ENCODE data around the gene FAM228B.
"Not testable (repeated sequence)": the region's sequence is repeated elsewhere in the genome, so short reads cannot be mapped to it uniquely, and the experiment has no call there.

FAM228B gene
- 5.3 to 8.1 reads per million in 2 donors for total RNA-seq

DNA sequence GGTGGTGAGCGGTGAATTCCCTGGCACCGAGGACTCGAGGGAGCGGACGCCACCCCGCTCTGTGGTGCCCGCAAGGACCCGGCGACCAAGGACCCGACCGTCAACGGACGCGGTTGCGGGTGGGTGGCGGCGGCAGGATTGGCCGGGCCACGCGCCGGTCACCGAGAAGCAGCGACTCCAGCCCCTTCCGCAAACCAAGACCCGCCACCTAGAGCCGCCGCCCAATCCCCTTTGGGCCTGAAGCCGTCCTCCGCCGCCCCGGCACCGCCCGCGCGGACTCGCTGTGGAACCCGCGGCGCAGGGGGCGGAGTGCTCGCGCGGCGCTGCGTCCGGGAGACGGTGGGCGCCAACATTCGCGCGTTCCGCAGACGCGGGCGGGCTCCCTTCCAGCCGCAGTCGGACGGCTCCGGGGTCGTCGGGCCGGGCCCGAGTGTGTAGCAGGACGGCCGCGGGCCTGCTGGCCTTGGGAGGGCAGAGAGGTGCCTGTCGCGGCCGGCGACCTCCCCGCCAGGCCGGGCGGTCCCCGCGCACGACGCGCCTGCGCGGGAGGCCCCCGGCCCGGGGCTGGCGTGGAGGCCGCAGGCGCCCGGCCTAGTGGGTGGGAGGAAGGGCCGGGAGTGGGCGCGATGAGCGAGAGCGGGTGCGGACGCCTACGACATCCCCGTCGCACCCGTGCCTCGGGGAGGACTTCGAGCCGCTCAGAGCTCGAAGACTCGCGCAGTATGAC, at the start of gene FAM228B, which contains the start of gene PFN4:
Gene FAM228B, plus strand, starts transcription at position 275 of the 727 bp plus-strand sequence. CDS start 893 bp downstream, outside the sequence.
Gene PFN4, minus strand, starts transcription at position 140 of the 727 bp plus-strand sequence. CDS start 799 bp downstream, outside the sequence.
- DNase-seq, result peak; percentile 15 to 81 (median 24)

DNA sequence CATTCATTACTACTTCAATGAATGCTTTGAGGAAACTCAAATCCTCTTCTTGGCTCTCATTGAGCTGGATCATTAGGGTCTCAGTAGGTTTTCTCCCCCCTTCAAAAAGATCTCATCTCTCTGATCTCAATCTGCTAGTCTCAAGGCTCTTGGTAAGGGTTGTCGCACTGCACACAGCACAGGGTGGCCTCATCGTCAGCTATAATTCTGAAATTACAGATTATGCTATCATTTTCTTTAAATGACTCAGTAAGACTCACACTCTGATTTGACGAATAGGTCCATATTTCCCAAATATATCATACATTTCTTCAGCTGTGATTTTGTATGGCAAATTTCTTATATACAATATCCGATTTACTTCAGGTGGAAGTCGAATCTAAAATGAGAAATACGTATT, 49.5 kb upstream of the FAM228B start:
- no peak for DNase-seq

DNA sequence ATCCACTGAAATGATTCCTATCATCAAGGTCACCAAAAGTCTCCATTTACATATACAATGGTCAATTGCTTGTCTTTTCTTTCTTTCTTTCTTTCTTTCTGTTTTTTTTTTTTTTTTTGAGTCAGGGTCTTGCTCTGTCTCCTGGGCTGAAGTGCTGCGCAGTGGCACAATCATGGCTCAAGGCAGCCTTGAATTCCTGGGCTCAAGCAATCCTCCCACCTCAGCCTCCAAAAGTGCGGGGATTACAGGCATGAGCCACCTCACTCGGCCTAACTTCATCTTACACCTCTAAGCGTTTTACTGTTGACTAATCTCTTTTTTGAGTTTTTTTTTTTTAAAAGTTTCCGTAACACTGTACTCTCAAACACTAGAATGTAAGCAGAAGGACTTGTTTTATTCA, 48.0 kb upstream of the FAM228B start:
- no peak for DNase-seq

DNA sequence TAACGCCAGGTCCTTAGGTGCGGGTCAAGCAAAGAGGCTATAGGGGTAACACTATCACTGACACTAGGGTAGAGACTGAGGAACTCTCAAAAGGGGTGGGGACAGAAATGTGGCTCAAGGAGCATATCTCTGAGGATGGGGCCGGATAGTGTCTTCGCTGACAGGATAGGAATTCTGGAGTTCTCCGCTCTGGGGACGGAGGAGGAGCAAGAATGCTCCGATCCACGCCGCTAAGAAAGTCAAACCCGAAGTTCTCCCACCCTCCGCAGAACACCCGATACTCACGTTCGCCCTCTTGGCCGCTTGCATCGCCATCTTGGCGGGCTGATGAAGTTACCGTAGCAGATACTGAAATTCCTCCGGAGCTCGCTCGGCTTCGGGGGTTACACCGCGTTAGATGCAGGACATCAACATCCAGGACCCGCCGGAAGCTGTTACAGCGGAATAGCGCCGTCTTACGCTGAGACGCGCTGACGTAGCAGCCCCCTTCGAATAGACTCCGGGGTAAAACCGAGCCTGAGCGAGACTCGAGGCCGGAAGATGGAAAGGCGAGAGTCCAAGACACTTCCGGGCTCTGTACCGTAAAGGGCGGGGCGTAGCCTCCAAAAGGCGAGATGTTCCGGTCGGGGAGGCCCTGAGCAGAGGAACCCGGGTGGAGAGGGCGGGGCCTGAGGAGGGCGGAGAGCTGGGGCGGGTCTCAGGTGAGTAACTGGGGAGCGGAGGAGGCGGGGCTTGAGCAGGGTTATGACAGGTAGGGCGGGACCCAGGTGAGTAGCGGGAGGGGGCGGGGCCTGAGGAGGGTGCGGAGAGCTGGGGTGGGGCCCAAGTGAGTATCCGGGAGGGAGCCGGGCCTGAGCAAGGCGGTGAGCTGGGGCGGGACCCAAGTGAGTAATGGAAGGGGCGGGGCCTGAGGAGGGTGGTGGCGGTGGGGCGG, 47.1 kb upstream of the FAM228B start, which contains the start of gene SF3B6:
Gene SF3B6, minus strand, starts transcription at position 412 of the 934 bp plus-strand sequence. Its CDS starts 97 bp downstream, at position 315.
- DNase-seq, result peak; percentile 99 to 100 (median 99)

DNA sequence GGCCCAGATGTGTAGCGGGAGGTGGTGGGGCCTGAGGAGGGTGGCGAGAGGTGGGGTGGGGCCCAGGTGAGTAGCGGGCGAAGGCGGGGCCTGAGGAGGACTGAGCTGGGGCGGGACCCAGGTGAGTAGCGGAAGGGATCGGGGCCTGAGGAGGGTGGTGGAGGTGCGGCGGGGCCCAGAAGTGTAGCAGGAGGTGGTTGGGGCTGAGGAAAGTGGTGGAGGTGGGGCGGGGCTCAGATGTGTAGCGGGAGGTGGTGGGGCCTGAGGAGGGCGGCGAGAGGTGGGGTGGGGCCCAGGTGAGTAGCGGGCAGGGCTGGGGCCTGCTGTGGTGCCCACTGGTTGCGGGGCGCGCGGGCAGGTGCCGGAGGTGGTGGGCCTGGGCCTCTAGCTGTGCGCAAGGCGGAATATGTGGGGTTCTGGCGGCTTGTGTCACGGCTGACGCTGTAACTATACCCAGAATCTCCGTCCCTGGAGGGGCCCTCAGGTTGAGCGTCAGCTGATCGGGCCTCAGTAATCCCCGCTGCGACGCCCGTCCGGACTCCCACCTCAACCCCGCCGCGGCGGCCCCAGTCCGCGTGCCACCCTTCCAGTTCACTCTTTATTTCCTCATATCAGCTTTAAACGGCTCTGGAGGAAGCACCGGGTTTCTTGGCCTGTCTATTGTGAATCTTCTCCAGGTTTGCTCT, 46.3 kb upstream of the FAM228B start:
- DNase-seq, result no peak

DNA sequence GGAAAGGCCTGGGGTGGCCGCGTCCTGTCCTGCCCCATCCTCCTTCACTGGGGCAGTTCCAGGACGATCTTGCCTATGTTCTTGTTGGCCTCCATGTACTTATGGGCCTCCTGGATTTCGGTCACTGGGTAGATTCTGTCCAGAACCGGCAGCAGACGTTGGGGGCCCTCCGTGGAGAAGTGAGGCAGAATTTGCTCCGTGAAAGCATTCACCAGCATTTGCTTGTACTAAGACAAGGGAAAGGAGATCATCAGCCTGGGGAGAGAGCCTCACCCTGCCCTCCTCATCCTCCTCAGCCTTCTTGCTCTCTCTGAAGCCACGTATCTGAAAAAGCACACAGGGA, 45.8 kb upstream of the FAM228B start:
- DNase-seq, result no peak

DNA sequence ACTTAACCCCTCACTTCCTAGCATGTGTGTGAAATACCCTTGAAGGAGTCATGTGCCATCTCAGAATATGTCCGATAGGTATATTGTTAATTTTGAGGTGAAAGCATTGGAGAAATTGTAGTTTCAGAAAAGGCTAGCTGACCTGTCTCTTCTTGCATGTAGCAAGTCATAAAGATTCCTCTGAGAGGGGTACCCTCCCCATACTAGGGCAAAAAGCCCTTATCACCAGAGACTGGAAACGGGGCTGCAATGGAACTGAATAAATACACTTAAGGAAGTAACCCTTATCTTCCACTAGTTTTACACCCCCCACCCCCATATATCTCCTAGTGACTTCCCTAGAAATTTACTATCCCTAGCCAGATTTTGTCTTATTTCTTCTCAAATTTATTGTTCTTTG, 45.4 kb upstream of the FAM228B start:
- no peak for DNase-seq

DNA sequence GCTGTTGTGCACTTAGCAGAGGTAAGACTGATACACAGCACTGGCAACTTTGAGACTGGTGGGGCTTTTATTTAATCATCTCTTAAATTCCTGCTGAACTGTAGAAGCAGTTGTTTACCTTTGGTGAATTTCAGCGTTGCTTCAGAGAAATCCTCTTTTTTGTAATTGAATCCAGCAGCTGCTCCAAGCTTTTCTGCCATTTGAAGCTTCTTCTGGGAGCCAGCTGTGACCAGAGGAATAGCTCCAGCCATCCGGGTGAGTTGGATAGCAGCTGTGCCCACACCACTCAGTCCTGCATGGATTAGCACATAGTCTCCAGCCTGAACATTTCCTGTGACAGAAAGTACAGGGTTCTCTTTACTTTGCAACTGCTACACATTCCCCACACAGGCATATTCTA, 42.6 kb upstream of the FAM228B start:
- DNase-seq, result no peak

DNA sequence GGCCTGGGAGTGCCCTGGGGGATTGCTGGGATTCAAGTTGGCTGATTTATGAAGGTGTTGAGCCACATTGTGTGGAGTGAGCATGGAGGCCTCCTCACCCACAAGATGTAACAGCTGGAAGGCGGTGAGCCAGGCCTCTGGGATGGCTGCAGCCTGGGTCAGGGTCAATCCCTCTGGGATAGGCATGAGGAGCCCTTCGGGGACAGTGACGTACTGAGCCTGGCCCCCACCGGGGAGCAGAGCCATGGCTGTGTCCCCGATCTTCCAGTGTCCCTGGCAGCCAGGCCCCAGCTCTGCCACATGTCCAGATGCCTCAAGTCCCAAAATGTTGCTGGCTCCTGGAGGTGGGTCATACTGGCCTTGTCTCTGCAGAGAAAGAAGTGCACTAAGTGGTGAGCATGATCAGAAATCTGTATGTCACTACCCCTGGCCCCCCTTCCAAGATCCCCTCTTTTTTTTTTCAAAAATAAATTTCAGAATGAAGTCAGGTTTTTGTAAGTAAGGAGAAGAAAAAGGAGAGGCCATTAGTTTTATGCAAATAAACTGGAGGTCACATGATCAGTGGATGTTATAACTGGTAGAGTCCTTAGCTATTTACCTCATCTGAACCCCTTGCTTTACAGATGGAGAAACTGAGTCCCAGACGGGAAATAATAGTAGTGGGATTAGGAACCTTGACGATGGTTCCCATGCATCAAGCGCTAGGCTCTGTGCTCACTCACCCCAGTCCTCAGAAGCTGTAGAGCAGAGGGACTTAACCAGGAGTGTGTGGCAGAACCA, 40.3 kb upstream of the FAM228B start:
- no peak for DNase-seq

DNA sequence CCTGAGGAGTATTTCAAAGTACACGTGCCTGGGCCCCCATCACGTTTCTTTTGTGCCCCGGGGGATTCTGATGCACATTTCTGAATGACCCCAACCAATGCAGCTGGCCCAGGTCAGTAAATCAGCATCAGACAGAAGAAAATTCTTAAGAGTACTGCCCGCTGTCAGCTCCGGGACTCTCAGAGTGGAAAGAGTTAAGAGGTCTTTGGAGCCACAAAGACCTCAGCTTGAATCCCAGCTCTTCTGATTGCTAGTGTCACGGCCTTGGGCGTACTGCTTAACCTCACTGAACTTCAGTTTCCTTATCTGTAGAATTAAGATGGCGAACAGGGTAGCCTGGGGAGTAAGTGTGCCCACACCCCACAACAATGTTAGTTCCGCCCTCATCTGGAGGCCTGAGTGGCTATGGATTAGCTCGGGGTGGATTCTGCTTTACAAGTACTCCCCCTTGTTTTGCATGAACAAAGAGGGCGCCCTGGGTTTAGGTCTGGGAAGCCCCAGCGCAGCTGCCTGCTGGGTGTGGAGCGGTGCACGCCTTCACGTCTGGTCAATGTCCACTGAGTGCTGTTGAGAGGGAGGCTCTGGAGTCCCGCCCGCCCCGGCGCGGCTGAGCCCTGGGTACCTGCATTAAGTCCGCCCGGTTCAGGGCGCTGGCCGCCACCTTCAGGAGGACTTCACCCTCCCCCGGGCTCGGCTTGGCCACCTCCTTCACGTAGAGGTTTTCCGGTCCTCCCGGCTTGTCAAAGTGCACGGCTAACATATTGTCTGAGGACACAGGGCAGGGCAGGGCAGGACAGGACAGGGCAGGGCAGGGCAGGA, 39.5 kb upstream of the FAM228B start:
- DNase-seq, result peak in 1 of 5 experiments; percentile 87

DNA sequence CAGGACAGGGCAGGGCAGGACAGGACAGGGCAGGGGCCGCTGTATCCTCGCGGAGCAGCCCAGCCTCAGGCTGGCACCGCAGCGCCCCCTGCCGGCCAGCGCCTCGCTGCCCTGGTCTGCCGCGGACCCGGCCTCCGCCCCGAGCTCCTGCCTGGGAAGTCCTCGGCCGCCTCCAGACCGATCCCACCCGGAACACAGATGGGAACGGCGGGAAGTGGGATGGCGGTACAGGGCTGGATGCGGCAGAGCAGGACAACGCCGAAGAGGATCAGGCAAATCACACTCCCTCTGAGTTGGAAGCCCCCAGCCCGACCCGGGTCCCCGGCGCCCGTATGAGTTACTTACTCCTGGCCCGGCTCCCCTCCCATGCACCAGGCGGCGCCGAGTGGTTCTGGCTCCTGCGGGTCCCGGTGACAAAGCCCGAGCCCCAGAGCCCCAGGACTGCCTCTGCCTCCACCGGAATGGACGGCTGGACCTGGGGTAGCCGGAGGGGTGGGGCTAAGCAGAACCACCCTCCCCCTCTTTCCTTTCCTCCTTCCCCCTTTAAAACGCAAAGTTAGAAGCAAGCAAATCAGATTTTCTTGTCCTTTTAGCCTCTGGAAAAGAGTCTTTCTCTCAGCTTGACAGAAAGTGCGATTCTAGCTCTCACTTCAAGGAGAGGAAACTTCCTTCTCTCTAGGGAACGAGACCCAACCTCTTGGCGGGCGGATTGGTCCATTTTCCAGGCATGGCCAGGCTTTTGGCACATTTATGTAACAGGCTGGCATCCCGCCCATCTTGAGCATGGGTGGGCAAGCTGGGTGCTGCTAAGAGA, 38.7 kb upstream of the FAM228B start, which contains the start of gene TP53I3:
Gene TP53I3, minus strand, starts transcription at position 449 of the 814 bp plus-strand sequence. CDS start 508 bp downstream, outside the sequence.
- peak; percentile 68 to 82 (median 73) for DNase-seq

DNA sequence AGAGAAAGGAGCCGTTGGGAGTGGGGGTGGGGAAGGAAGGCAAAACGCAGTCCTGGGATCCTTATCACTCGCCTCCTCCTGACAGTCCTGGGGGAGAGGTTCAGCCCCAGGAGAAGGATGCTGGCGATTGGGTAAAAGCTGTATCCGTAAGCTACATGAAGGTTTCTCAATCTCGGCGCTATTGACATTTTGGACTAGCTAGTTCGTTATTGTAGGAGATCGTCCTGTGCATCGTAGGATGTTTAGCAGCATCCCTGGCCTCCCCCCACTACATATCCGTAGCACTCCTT, 38.1 kb upstream of the FAM228B start:
- DNase-seq, result no peak

DNA sequence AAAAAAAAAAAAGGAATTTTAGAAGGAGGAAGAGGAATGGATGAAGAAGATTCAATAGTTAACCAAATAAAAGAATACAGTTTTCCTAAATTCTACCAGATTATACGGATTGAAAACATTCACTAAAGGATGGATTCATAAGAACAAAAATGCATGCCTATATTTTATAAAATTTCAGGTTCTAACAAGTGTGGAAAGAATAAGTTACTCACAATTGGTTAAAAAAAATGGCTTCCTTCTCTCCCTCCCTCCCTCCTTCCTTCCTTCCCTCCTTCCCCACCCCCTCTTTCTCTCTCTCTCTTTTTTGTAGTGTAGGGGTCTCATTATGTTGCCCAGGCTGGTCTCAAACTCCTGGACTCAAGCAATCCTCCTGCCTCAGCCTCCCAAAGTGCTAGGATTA, 37.0 kb upstream of the FAM228B start:
- no peak for DNase-seq

DNA sequence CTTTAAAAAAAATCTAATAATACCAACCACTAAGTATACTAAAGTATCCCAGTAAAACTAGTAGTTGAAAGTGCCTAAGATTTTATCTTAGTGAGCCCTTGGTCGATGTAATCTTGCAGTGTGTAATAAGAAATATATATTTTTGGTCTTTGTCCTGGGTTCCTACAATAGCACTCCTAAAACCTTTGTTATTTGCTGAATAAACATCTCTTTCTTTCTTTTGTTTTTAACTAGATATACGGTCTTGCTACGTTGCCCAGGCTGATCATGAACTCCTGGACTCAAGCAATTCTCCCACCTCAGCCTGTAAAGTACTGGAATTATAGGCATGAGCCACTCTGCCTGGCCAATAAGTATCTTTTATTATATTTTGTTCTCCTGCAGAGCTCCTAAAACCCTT, 36.2 kb upstream of the FAM228B start:
- DNase-seq, result no peak

DNA sequence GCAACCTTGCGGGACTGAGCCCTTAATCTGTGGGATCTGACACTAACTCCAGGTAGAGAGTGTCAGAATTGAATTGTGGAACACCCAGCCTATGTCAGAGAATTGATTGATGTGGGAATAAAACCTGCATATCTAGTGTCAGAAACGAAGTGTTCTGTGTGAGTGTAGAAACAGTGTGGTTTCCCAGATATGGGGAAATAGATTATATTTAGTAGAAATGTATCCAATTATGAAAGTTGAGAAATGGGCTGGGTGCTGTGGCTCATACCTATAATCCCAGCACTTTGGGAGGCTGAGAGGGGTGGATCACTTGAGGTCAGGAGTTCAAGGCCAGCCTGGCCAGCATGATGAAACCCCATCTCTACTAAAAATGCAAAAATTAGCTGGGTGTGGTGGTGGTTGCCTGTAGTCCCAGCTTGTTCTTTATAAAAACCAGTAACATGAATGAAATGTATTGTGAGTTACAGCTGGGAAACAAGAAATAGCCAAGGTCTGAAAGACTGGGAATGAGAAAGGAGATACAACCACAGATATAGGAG, 34.4 kb upstream of the FAM228B start:
- DNase-seq, result no peak

DNA sequence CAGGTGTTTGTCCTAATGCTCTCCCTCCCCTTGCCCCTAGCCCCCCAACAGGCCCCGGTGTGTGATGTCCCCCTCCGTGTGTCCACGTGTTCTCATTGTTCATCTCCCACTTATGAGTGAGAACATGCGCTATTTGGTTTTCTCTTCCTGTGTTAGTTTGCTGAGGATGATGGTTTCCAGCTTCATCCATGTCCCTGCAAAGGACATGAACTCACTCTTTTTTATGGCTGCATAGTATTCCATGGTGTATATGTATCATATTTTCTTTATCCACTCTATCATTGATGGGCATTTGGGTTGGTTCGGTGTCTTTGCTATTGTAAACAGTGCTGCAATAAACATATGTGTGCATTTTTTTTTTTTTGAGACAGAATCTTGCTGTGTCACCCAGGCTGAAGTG, 30.0 kb upstream of the FAM228B start:
- not testable (repeated sequence) for DNase-seq

DNA sequence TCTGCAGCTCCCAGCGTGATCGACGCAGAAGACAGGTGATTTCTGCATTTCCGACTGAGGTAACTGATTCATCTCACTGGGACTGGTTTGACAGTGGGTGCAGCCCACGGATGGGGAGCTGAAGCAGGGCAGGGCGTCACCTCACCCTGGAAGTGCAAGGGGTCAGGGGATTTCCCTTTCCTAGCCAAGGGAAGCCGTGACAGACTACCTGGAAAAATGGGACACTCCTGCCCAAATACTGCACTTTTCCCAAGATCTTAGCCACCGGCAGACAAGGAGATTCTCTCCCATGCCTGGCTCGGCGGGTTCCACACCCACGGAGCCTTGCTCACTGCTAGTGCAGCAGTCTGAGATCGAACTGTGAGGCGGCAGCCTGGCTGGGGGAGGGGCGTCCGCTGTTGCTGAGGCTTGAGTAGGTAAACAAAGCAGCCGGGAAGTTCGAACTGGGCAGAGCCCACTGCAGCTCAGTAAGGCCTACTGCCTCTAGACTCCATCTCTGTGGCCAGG, 28.0 kb upstream of the FAM228B start:
- not testable (repeated sequence) for DNase-seq

DNA sequence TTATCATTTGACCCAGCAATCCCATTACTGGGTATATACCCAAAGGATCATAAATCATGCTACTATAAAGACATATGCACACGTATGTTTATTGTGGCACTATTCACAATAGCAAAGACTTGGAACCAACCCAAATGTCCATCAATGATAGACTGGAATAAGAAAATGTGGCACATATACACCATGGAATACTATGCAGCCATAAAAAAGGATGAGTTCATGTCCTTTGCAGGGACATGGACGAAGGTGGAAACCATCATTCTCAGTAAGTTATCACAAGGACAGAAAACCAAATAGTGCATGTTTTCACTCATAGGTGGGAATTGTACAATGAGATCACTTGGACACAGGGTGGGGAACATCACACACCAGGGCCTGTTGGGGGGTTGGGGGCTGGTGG, 22.5 kb upstream of the FAM228B start:
- DNase-seq, result not testable (repeated sequence)

DNA sequence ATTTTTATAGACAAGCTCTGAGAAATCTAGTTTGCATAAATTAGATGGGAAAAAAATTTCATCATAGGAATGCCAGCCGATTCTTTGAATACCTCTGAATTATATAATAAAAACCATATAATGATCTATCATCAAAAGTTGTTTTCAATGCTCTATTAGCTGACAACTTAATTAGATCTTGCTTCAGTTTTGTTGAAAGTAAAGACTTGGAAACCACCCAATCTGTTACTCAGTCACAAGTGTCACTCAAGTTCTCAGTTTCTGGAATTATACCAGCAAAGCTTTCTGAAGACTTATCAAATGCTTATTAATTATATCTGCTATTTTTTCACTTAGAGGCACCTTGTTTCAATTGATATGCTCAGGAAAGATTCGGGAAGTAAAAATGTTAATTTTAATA, 21.3 kb upstream of the FAM228B start:
- no peak for DNase-seq

DNA sequence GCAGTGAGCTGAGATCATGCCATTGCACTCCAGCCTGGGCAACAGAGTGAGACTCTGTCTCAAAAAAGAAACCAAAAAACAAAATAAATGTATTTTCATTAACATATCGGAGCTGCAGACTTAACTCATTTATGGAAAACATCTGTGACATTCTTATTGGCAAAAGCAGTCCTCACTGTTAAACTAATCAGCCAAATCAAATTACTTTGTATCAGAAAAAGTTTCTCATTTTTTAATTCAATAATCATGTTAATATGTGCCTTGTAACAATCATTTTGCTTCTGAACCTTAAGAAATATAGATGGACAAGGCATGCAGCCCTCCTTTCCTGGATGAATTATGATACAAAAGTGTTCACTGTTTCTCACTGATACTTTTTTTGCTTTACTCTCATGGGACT, 20.6 kb upstream of the FAM228B start:
- DNase-seq, result no peak
